GM23338 (cell line): Measurements from ENCODE around the gene PACSIN1. TPM values are rescaled to one million over a fixed set of nuclear protein-coding genes. Genes with fewer than 3 reads are reported as not detected.

ENCODE experiments used
- ATAC-seq: fragments of 200-7000 bp; cut with Tn5 transposase; 3 replicates; pipeline ENCODE4 v1.9.1; 2020
- DNase-seq: peaks from one replicate; pipeline ENCODE4 v3.0.0-alpha.2; 2015; ENCODE audit warnings: low spot score
- H2AFZ ChIP-seq: fragments of 200-600 bp; sonication (generic); 2 replicates; pipeline ENCODE4 v1.8.0; 2016; ENCODE audit warnings: antibody characterized with exemption, mild to moderate bottlenecking, moderate library complexity
- H3F3A ChIP-seq: fragments of 200-600 bp; sonication (generic); replicated peaks from 2 replicates; pipeline ENCODE4 v1.8.0; 2017; ENCODE audit warnings: antibody characterized with exemption, mixed run types, low read depth
- H3K27ac ChIP-seq: fragments of 200-600 bp; sonication (generic); 2 replicates; pipeline ENCODE4 v1.6.1; 2016; ENCODE audit warnings: low read depth
- H3K27me3 ChIP-seq: fragments of 200-600 bp; sonication (generic); 2 replicates; pipeline ENCODE4 v1.8.0; 2016; ENCODE audit warnings: mild to moderate bottlenecking, mixed run types, moderate library complexity; ENCODE audit not compliant: insufficient read depth
- H3K36me3 ChIP-seq: fragments of 200-600 bp; sonication (generic); 2 replicates; pipeline ENCODE4 v1.8.0; 2016; ENCODE audit warnings: mild to moderate bottlenecking; ENCODE audit not compliant: insufficient read depth
- H3K4me1 ChIP-seq: fragments of 200-600 bp; sonication (generic); 2 replicates; pipeline ENCODE4 v1.8.0; 2016; ENCODE audit warnings: mild to moderate bottlenecking, moderate library complexity; ENCODE audit not compliant: insufficient read depth
- H3K4me2 ChIP-seq: fragments of 200-600 bp; sonication (generic); 2 replicates; pipeline ENCODE4 v1.7.1; 2017; ENCODE audit warnings: mixed run types
- H3K4me3 ChIP-seq: fragments of 200-600 bp; sonication (generic); 2 replicates; pipeline ENCODE4 v1.6.1; 2016; ENCODE audit warnings: mixed run types
- H3K79me2 ChIP-seq: fragments of 200-600 bp; sonication (generic); replicated peaks from 2 replicates; pipeline ENCODE4 v1.8.0; 2017; ENCODE audit warnings: mild to moderate bottlenecking; ENCODE audit not compliant: insufficient read depth
- H3K9me2 ChIP-seq: fragments of 200-600 bp; sonication (generic); 2 replicates; pipeline ENCODE4 v1.8.0; 2017; ENCODE audit not compliant: insufficient read depth
- H4K20me1 ChIP-seq: fragments of 200-600 bp; sonication (generic); replicated peaks from 2 replicates; pipeline ENCODE4 v1.8.0; 2017; ENCODE audit warnings: mild to moderate bottlenecking; ENCODE audit not compliant: insufficient read depth
- H3K27ac Mint-ChIP-seq: 2 replicates; pipeline ENCODE4 v1.8.0; 2020; ENCODE audit warnings: inconsistent platforms, mild to moderate bottlenecking, moderate library complexity, mixed read lengths
- H3K27me3 Mint-ChIP-seq: 3 replicates; pipeline ENCODE4 v1.8.0; 2022; ENCODE audit warnings: low read depth, mild to moderate bottlenecking, moderate library complexity, mixed read lengths, inconsistent platforms; ENCODE audit not compliant: insufficient read depth, poor library complexity
- H3K36me3 Mint-ChIP-seq: 3 replicates; pipeline ENCODE4 v1.8.0; 2021; ENCODE audit warnings: low read depth, mild to moderate bottlenecking, inconsistent platforms, moderate library complexity, mixed read lengths
- H3K4me1 Mint-ChIP-seq: 3 replicates; pipeline ENCODE4 v1.8.0; 2020; ENCODE audit warnings: mild to moderate bottlenecking, inconsistent platforms, mixed read lengths
- H3K4me3 Mint-ChIP-seq: 3 replicates; pipeline ENCODE4 v1.8.0; 2021; ENCODE audit warnings: moderate library complexity, mild to moderate bottlenecking, inconsistent platforms, mixed read lengths
- H3K9me3 Mint-ChIP-seq: 3 replicates; pipeline ENCODE4 v1.8.0; 2020; ENCODE audit warnings: moderate library complexity, mild to moderate bottlenecking, inconsistent platforms, mixed read lengths
- CREB1 ChIP-seq: fragments of 250-450 bp; sonication (Bioruptor Pico); IDR thresholded peaks from 2 replicates; pipeline ENCODE4 v1.5.0; 2020; ENCODE audit warnings: low read depth, mild to moderate bottlenecking, moderate library complexity
- CTCF ChIP-seq, 2 experiments: fragments of 200-600 bp in 1 of 2; sonication (generic) in 1 of 2; conservative IDR thresholded peaks; 2 replicates each; pipeline versions ENCODE4 v1.5.1 to v1.6.1; 2016 to 2017; ENCODE audit warnings: antibody characterized with exemption in 2 of 2, low read depth in 2 of 2, mild to moderate bottlenecking in 2 of 2, moderate library complexity in 1 of 2
- EZH2 ChIP-seq: fragments of 200-600 bp; sonication (generic); IDR thresholded peaks from one replicate; pipeline ENCODE4 v1.8.0; 2017; ENCODE audit warnings: antibody characterized with exemption, mild to moderate bottlenecking, low read depth; ENCODE audit not compliant: unreplicated experiment
- EZH2phosphoT487 ChIP-seq: fragments of 200-600 bp; sonication (generic); IDR thresholded peaks from one replicate; pipeline ENCODE4 v1.8.1; 2018; ENCODE audit warnings: antibody characterized with exemption; ENCODE audit not compliant: unreplicated experiment
- JUNB ChIP-seq: IDR thresholded peaks from one replicate; pipeline ENCODE4 v1.6.1; 2016; ENCODE audit warnings: antibody characterized with exemption; ENCODE audit not compliant: unreplicated experiment
- NANOG ChIP-seq: IDR thresholded peaks from 2 replicates; pipeline ENCODE4 v1.6.1; 2016; ENCODE audit warnings: antibody characterized with exemption, borderline replicate concordance
- POLR2AphosphoS5 ChIP-seq: IDR thresholded peaks from 2 replicates; pipeline ENCODE4 v1.6.1; 2016; ENCODE audit warnings: antibody characterized with exemption, low read depth
- REST ChIP-seq: IDR thresholded peaks from one replicate; pipeline ENCODE4 v1.6.1; 2018; ENCODE audit warnings: antibody characterized with exemption; ENCODE audit not compliant: unreplicated experiment
- STAT1 ChIP-seq: IDR thresholded peaks from one replicate; pipeline ENCODE4 v1.6.1; 2016; ENCODE audit warnings: antibody characterized with exemption; ENCODE audit not compliant: unreplicated experiment
- ZNF114 ChIP-seq: fragments of 250-450 bp; sonication (Bioruptor Pico); IDR thresholded peaks from 2 replicates; pipeline ENCODE4 v1.5.0; 2020; ENCODE audit warnings: mild to moderate bottlenecking, moderate library complexity
- ZNF462 ChIP-seq: fragments of 250-450 bp; sonication (Bioruptor Pico); IDR thresholded peaks from 2 replicates; pipeline ENCODE4 v1.5.0; 2020; ENCODE audit warnings: mild to moderate bottlenecking, moderate library complexity
- polyA plus RNA-seq: library from polyadenylated mRNA; unstranded; fragments of >200 nt; fragmentation: Nextera tagmentation; extraction: Ambion mirVana; gene quantifications from 2 replicates; pipeline ENCODE4 v1.2.1, GENCODE V29; 2016
- total RNA-seq: library from RNA; depleted of rRNA; stranded (reverse); fragments of >200 nt; shearing (Covaris generic); gene quantifications from 2 replicates; pipeline ENCODE4 v1.2.3, GENCODE V29; 2014

Gene PACSIN1
- total and polyA plus RNA-seq, 2 experiments from 2014 or later, result 5.2 to 8.7 TPM

GRCh38 chr6:34462551-34462971 is 3.3 kb upstream of the PACSIN1 start:
- peaks cover 21% of the 10 kb centered on the region for H3K4me1 Mint-ChIP-seq
- Histone ChIP-seq H3K9me2 (no peaks in the 10 kb centered on the region), H3K27me3 (peaks cover 7% of the 10 kb centered on the region; the same call in 1 of the 2 replicates), H3K4me3 (no peak overlapping the region), H3K36me3 (no peaks in the 10 kb centered on the region), H3F3A (no peaks in the 10 kb centered on the region; the same call in 1 of the 2 replicates), H3K79me2 (no peaks in the 10 kb centered on the region), H3K4me2 (peak overlapping the region; percentile 31), H2AFZ (peak overlapping the region; percentile 94), H3K27ac (no peak overlapping the region), H4K20me1 (no peaks in the 10 kb centered on the region), H3K4me1 (peaks cover 14% of the 10 kb centered on the region; the same call in 1 of the 2 replicates)
- ATAC-seq, result peak; percentile 56
- peaks cover 19% of the 10 kb centered on the region for H3K27me3 Mint-ChIP-seq
- DNase-seq, result peak; percentile 77
- no peak overlapping the region for H3K27ac Mint-ChIP-seq
- no peaks in the 10 kb centered on the region for H3K9me3 Mint-ChIP-seq
- H3K4me3 Mint-ChIP-seq, result no peak overlapping the region; the same call in 2 of the 3 replicates
- no peaks in the 10 kb centered on the region; the same call in 2 of the 3 replicates for H3K36me3 Mint-ChIP-seq
- TF ChIP-seq POLR2AphosphoS5, result peak; percentile 47; the same call in 1 of the 2 replicates
- TF ChIP-seq NANOG, result no peak
- no peak for TF ChIP-seq STAT1
- TF ChIP-seq JUNB, result no peak

GRCh38 chr6:34463299-34463698 is 2.6 kb upstream of the PACSIN1 start:
- Histone ChIP-seq H3K9me2 (no peaks in the 10 kb centered on the region), H4K20me1 (no peaks in the 10 kb centered on the region), H3K27me3 (peaks cover 7% of the 10 kb centered on the region; the same call in 1 of the 2 replicates), H3K4me3 (no peak overlapping the region), H3K27ac (no peak overlapping the region), H3K4me1 (peaks cover 14% of the 10 kb centered on the region; the same call in 1 of the 2 replicates), H3K79me2 (no peaks in the 10 kb centered on the region), H3F3A (no peaks in the 10 kb centered on the region; the same call in 1 of the 2 replicates), H2AFZ (no peak overlapping the region), H3K4me2 (no peak overlapping the region), H3K36me3 (no peaks in the 10 kb centered on the region)
- peaks cover 19% of the 10 kb centered on the region for H3K27me3 Mint-ChIP-seq
- ATAC-seq (no peak), DNase-seq (no peak)
- no peaks in the 10 kb centered on the region for H3K9me3 Mint-ChIP-seq
- H3K4me3 Mint-ChIP-seq, result no peak overlapping the region
- no peaks in the 10 kb centered on the region; the same call in 2 of the 3 replicates for H3K36me3 Mint-ChIP-seq
- H3K4me1 Mint-ChIP-seq, result peaks cover 21% of the 10 kb centered on the region
- no peak overlapping the region for H3K27ac Mint-ChIP-seq
- TF ChIP-seq JUNB (no peak), ZNF462 (CRISPR knock-in tag) (no peak), REST (no peak), EZH2 (no peak), CREB1 (CRISPR knock-in tag) (no peak), ZNF114 (no peak), CTCF (conservative IDR thresholded peaks at IDR 0.05; ENCODE audit: low read depth in 2 of 2) (no peak), NANOG (no peak), EZH2phosphoT487 (no peak)
